GM12864 (cell line): ENCODE data around the gene TMEM187.
A peak's percentile ranks its signal among the peaks of the same experiment; 100 is the strongest.

Experiments
- DNase-seq: peaks from one replicate; pipeline ENCODE4 v3.0.0-alpha.2; 2011; ENCODE audit warnings: low read depth
- H3K4me3 ChIP-seq: 2 replicates; pipeline ENCODE4 v1.5.1; 2011; ENCODE audit warnings: mild to moderate bottlenecking, low read depth, low read length, control low read depth
- CTCF ChIP-seq: IDR thresholded peaks from 2 replicates; pipeline ENCODE4 v1.5.1; 2011; ENCODE audit warnings: low read depth, mild to moderate bottlenecking, moderate library complexity, low read length, control low read depth, inconsistent platforms; ENCODE audit errors: missing control alignments

Gene TMEM187

GRCh38 chrX:153935326-153935851 is 37.2 kb upstream of the TMEM187 start:
- TF ChIP-seq CTCF, result no peak
- no peak for DNase-seq
- H3K4me3 ChIP-seq, result peak overlapping the region; percentile 49

DNA sequence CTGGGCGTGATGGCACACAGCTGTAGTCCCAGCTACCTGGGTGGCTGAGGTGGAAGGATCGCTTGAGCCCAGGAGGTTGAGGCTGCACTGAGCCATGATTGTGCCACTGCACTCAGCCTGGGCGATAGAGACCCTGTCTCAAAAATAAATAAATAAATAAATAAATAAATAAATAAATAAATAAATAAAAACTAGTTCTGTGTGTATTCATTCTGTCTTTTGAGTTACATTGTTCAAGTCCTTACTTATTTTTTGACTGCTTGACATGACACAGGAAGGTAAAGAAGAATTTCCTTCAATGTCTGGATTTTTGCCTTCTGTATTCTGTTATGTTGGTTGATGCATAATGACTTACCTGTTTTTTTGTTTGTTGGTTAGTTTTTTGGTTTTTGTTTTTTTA is 35.5 kb upstream of the TMEM187 start:
- DNase-seq, result no peak
- no peak overlapping the region for H3K4me3 ChIP-seq
- no peak for TF ChIP-seq CTCF

DNA sequence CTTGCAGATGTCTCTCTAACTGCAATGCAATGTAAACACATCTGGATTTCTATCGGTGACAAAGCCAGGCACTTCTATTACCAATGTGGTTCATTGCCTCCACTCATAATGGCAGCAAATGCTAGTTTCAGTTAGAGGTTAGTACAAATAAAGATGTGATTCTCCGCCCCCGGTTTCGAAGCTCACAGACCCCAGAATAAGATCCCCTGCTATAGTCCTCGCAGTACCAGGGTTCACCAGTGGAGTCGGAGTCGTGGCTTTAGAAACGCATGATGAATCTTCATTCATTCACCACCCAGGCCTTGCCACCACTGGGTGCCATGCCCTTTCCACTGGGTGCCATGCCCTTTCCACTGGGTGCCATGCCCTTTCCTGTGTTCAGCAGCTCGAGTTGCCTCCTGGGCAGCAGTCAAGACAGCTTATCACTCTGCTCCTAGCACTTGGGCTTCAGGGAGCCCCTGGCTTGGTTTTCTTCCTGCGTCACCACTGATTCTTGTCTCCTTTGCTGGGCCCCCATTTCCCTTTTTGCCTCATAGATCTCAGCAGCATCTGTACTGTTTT is 34.2 kb upstream of the TMEM187 start:
- TF ChIP-seq CTCF, result peak; percentile 26
- no peak overlapping the region for H3K4me3 ChIP-seq
- no peak for DNase-seq

GRCh38 chrX:153939573-153939972 is 33.0 kb upstream of the TMEM187 start:
- DNase-seq, result no peak
- TF ChIP-seq CTCF, result no peak
- no peak overlapping the region for H3K4me3 ChIP-seq

DNA sequence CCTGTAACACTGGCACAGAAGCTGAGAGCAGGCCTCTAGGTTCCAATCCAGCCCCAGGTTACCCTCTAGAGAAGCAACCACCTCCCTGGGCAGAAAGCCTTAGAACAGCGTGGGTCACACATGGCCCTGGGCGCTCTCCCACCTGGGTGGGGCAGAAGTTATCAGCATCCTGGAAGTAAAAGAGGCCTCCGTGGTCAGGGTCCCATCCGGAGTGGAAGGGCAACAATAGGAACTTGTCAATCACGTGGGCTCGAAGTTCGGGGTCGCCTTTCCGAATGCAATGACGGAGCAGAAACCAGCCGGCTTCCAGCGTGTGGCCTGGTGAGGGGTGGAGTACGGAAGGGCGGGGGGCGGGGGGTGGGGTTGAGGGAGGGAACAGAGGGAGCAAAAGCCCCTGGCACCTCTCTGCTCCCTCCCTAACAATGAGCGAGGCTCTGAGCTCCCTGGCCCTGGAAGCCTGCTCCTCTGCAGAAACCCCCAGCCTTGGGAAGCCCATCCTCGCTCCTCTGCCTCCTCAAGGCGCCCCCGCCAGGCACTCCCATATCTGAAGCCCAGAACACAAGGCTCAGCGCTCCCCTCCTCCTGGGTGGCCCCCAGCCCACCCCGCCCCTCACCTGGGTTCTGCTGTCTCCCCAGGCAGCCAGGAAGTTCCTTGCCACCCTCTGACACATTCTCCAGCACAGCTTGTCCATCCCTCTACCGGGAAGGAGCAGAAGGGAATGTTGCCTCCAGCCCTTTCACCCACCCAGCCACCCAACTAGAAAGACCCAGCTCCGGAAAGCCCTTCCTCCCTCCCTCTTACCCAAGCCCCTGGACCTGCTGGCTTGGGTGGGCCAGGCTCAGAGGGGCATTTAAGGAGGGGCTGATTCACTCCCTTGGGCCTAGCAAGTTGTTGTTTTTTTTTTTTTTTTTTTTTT is 31.0 kb upstream of the TMEM187 start:
- no peak overlapping the region for H3K4me3 ChIP-seq
- no peak for DNase-seq
- TF ChIP-seq CTCF, result no peak

- no peak within 1 kb of the TSS for H3K4me3 ChIP-seq
- TF ChIP-seq CTCF, result no peak
- DNase-seq, result no peak
Observed at GRCh38 chrX:153944140-153944799, 28.3 kb upstream of the TMEM187 start, which contains the start of gene RENBP. Gene RENBP, minus strand, starts transcription at chrX:153944643. Its CDS starts 33 bp downstream, at chrX:153944610.
